Measurements from ENCODE around the gene EXOC6B.

The EXOC6B gene

DNA sequence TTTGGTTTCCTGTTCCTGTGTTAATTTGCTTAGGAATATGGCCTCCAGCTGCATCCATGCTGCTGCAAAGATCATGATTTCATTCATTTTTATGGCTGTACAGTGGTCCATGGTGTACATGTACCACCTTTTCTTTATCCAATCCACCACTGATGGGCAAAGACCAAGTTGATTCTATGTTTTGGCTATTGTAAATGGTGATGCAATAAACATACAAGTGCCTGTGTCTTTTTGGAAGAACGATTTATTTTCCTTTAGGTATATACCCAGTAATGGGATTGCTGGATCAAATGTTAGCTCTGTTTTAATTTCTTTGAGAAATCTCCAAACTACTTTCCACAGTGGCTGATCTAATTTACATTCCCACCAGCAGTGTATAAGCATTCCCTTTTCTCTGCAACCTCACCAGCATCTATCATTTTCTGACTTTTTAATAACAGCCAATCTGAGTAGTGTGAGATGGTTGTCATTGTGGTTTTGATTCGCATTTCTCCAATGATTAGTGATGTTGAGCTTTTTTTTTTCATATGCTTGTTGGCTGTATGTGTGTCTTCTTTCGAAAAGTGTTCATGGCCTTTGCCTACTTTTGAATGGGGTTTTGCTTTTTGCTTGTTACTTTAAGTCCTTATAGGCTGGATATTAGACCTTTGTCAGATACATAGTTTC is 19.4 kb downstream of the EXOC6B start:
- no peak for DNase-seq
- no peaks in the 10 kb centered on the region for H3K27me3 ChIP-seq (ENCODE audit: insufficient read depth, low read length, poor library complexity)
- H2BK120ac ChIP-seq (ENCODE audit: low read depth, low read length): no peak overlapping the region
- no peaks in the 10 kb centered on the region for H3K79me2 ChIP-seq (ENCODE audit: control insufficient read depth, insufficient read depth, low read length)
- peaks cover 3% of the 10 kb centered on the region for H3K79me1 ChIP-seq (ENCODE audit: low read length)
- H4K8ac ChIP-seq (ENCODE audit: low read depth, low read length): no peak overlapping the region
- H3K4ac ChIP-seq (ENCODE audit: low read depth, low read length): no peak overlapping the region
- H3K18ac ChIP-seq (ENCODE audit: low read length): no peak overlapping the region
- H2BK5ac ChIP-seq (ENCODE audit: low read length): no peak overlapping the region
- no peaks in the 10 kb centered on the region for H3K36me3 ChIP-seq (ENCODE audit: control insufficient read depth, insufficient read depth, low read length)
- H2AK5ac ChIP-seq (ENCODE audit: low read length): no peak overlapping the region
- H3K4me2 ChIP-seq (ENCODE audit: low read length): no peak overlapping the region
- no peak overlapping the region for H3K27ac ChIP-seq (ENCODE audit: low read depth, low read length)
- H3K23ac ChIP-seq (ENCODE audit: low read length): no peak overlapping the region
- no peak overlapping the region for H3K4me3 ChIP-seq (ENCODE audit: low read length)
- no peak overlapping the region for H4K5ac ChIP-seq (ENCODE audit: low read length)
- H3K4me1 ChIP-seq (ENCODE audit: control insufficient read depth, low read depth, low read length): no peaks in the 10 kb centered on the region
- H3K9ac ChIP-seq (ENCODE audit: low read length): no peak overlapping the region
- no peak overlapping the region for H3K56ac ChIP-seq (ENCODE audit: low read length)
- WGBS (ENCODE audit: extremely low coverage, insufficient coverage, low lambda C conversion rate): no CpG with 5 or more reads among the region's 3 CpGs
- no peak overlapping the region for H2BK15ac ChIP-seq (replicated peaks; ENCODE audit: low read depth)

DNA sequence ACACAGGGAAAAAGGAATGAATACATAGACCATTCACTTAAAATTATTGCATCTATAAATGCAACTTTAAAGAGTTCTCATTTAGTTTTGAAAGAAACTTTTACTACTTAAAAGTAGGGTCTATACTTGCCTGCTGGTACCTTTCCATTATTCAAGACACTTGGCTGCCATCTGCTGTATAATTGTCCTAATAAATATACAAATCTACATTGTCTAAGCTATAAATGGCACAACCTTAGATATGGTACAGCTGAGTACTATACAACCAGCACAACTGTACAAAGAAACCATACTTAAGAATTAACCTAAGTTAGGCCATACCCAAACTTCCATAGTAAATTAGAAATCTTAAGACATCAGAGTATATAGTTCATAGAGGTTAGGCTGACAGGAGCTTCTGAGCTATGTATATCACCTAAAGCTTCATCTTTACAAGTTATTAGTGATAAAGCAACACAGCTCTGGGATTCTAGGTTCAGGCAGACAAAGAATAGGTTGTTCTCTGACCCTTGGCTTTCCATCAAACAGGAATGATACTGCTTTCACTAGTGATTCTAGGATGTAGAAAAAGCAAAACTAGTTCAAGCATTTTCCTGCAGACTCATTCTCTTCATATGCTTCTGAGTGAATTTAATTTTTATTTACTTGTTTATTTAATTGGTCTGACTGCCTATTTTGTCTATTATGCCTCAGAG is 22.1 kb downstream of the EXOC6B start:
- Histone ChIP-seq H3K9ac (ENCODE audit: low read length) (no peak overlapping the region), H2AK5ac (ENCODE audit: low read length) (no peak overlapping the region), H3K23ac (ENCODE audit: low read length) (no peak overlapping the region), H2BK5ac (ENCODE audit: low read length) (no peak overlapping the region), H3K79me2 (ENCODE audit: control insufficient read depth, insufficient read depth, low read length) (no peaks in the 10 kb centered on the region), H2BK15ac (replicated peaks; ENCODE audit: low read depth) (no peak overlapping the region), H4K5ac (ENCODE audit: low read length) (no peak overlapping the region), H3K18ac (ENCODE audit: low read length) (no peak overlapping the region), H3K79me1 (ENCODE audit: low read length) (peaks cover 3% of the 10 kb centered on the region), H2BK120ac (ENCODE audit: low read depth, low read length) (no peak overlapping the region), H3K4me2 (ENCODE audit: low read length) (no peak overlapping the region), H4K8ac (ENCODE audit: low read depth, low read length) (no peak overlapping the region), H3K4me1 (ENCODE audit: control insufficient read depth, low read depth, low read length) (no peaks in the 10 kb centered on the region), H3K27ac (ENCODE audit: low read depth, low read length) (no peak overlapping the region), H3K4me3 (ENCODE audit: low read length) (no peak overlapping the region), H3K27me3 (ENCODE audit: insufficient read depth, low read length, poor library complexity) (no peaks in the 10 kb centered on the region), H3K36me3 (ENCODE audit: control insufficient read depth, insufficient read depth, low read length) (no peaks in the 10 kb centered on the region), H3K56ac (ENCODE audit: low read length) (no peak overlapping the region), H3K4ac (ENCODE audit: low read depth, low read length) (no peak overlapping the region)
- no peak for DNase-seq

DNA sequence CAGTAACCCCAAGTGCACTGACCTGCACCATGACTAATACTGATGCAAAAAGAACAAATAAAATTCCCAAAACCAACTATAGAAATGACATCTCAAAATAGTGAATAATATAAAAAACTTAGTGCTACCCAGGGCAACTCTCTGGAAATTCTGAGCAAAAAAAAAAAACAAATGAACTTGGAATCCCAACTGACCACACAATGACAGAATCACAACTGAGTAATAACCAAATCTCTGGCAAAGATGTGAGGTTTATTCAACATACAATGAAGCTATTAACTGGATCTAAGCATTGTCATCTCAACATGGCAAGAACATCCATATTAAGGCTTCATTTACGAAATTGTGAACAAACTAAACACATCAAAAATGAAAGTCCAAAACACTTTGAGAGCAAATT is 22.7 kb downstream of the EXOC6B start:
- H3K56ac ChIP-seq (ENCODE audit: low read length): no peak overlapping the region

DNA sequence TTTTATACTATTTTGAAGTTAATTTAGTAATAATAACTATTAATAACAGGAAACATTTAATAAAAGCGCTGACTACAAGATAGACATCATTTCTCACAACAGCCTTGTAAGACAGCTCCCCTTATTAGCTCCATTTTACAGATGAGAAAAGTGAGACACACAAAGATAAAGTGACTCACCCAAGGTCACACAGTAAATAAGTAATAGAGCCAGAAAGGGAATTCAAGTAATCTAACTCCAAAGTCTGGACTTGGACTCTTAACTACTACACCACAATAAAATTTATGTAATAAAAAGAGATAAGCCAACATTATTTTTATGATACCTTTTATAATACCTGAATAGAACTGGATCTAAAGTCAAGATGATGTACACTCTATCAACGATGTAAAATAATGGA is 25.3 kb downstream of the EXOC6B start:
- WGBS (ENCODE audit: extremely low coverage, insufficient coverage, low lambda C conversion rate): no CpG with 5 or more reads among the region's 2 CpGs
- no peak overlapping the region for H3K4ac ChIP-seq (ENCODE audit: low read depth, low read length)
- no peak overlapping the region for H3K4me3 ChIP-seq (ENCODE audit: low read length)

More for the DNA sequence above, 22.7 kb downstream of the EXOC6B start:
- Histone ChIP-seq H3K4me3 (ENCODE audit: low read length) (no peak overlapping the region), H3K27me3 (ENCODE audit: insufficient read depth, low read length, poor library complexity) (no peaks in the 10 kb centered on the region), H3K36me3 (ENCODE audit: control insufficient read depth, insufficient read depth, low read length) (no peaks in the 10 kb centered on the region), H2BK120ac (ENCODE audit: low read depth, low read length) (no peak overlapping the region), H3K18ac (ENCODE audit: low read length) (no peak overlapping the region), H3K9ac (ENCODE audit: low read length) (no peak overlapping the region), H3K4ac (ENCODE audit: low read depth, low read length) (no peak overlapping the region), H3K79me1 (ENCODE audit: low read length) (peaks cover 3% of the 10 kb centered on the region), H3K79me2 (ENCODE audit: control insufficient read depth, insufficient read depth, low read length) (no peaks in the 10 kb centered on the region), H2AK5ac (ENCODE audit: low read length) (no peak overlapping the region), H3K4me1 (ENCODE audit: control insufficient read depth, low read depth, low read length) (no peaks in the 10 kb centered on the region), H3K27ac (ENCODE audit: low read depth, low read length) (no peak overlapping the region), H3K4me2 (ENCODE audit: low read length) (no peak overlapping the region), H3K23ac (ENCODE audit: low read length) (no peak overlapping the region), H2BK15ac (replicated peaks; ENCODE audit: low read depth) (no peak overlapping the region), H4K5ac (ENCODE audit: low read length) (no peak overlapping the region), H2BK5ac (ENCODE audit: low read length) (no peak overlapping the region), H4K8ac (ENCODE audit: low read depth, low read length) (no peak overlapping the region)
- DNase-seq: no peak
- no CpG with 5 or more reads among the region's 1 CpG for WGBS (ENCODE audit: extremely low coverage, insufficient coverage, low lambda C conversion rate)

DNA sequence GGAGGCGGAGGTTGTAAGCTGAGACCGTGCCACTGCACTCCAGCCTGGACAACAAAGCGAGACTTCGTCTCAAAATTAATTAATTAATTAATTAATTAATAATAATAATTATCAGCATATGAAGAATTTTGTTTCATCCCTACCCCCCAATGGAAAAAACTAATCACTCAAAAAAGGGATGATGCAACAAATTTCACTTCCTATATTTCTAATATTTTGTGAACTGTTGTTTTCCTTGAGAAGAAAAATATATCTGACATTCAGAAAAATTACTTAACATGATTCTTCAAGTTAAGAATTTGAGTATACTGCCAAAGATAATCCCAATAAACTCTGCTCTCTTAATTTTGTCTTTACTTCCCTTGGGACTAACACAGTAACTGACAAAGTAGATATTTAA is 28.1 kb downstream of the EXOC6B start:
- Histone ChIP-seq H2BK15ac (replicated peaks; ENCODE audit: low read depth) (no peak overlapping the region), H3K79me2 (ENCODE audit: control insufficient read depth, insufficient read depth, low read length) (no peaks in the 10 kb centered on the region), H3K18ac (ENCODE audit: low read length) (no peak overlapping the region), H3K36me3 (ENCODE audit: control insufficient read depth, insufficient read depth, low read length) (no peaks in the 10 kb centered on the region), H3K4ac (ENCODE audit: low read depth, low read length) (no peak overlapping the region), H2BK5ac (ENCODE audit: low read length) (no peak overlapping the region), H4K8ac (ENCODE audit: low read depth, low read length) (no peak overlapping the region), H2BK120ac (ENCODE audit: low read depth, low read length) (no peak overlapping the region), H3K27ac (ENCODE audit: low read depth, low read length) (no peak overlapping the region), H3K56ac (ENCODE audit: low read length) (no peak overlapping the region), H3K79me1 (ENCODE audit: low read length) (no peaks in the 10 kb centered on the region), H3K4me2 (ENCODE audit: low read length) (no peak overlapping the region), H2AK5ac (ENCODE audit: low read length) (no peak overlapping the region), H3K4me1 (ENCODE audit: control insufficient read depth, low read depth, low read length) (no peaks in the 10 kb centered on the region), H3K9ac (ENCODE audit: low read length) (no peak overlapping the region), H3K23ac (ENCODE audit: low read length) (no peak overlapping the region), H3K27me3 (ENCODE audit: insufficient read depth, low read length, poor library complexity) (no peaks in the 10 kb centered on the region), H3K4me3 (ENCODE audit: low read length) (no peak overlapping the region), H4K5ac (ENCODE audit: low read length) (no peak overlapping the region)
- WGBS (ENCODE audit: extremely low coverage, insufficient coverage, low lambda C conversion rate): no CpG with 5 or more reads among the region's 4 CpGs
- DNase-seq: no peak

More for the DNA sequence above, 25.3 kb downstream of the EXOC6B start:
- Histone ChIP-seq H3K79me2 (ENCODE audit: control insufficient read depth, insufficient read depth, low read length) (no peaks in the 10 kb centered on the region), H3K27ac (ENCODE audit: low read depth, low read length) (no peak overlapping the region), H2BK15ac (replicated peaks; ENCODE audit: low read depth) (no peak overlapping the region), H4K5ac (ENCODE audit: low read length) (no peak overlapping the region), H3K4me1 (ENCODE audit: control insufficient read depth, low read depth, low read length) (no peaks in the 10 kb centered on the region), H3K27me3 (ENCODE audit: insufficient read depth, low read length, poor library complexity) (no peaks in the 10 kb centered on the region), H3K36me3 (ENCODE audit: control insufficient read depth, insufficient read depth, low read length) (no peaks in the 10 kb centered on the region), H3K9ac (ENCODE audit: low read length) (no peak overlapping the region), H3K79me1 (ENCODE audit: low read length) (no peaks in the 10 kb centered on the region), H3K18ac (ENCODE audit: low read length) (no peak overlapping the region), H2BK120ac (ENCODE audit: low read depth, low read length) (no peak overlapping the region), H4K8ac (ENCODE audit: low read depth, low read length) (no peak overlapping the region), H3K4me2 (ENCODE audit: low read length) (no peak overlapping the region), H3K56ac (ENCODE audit: low read length) (no peak overlapping the region), H2BK5ac (ENCODE audit: low read length) (no peak overlapping the region), H3K23ac (ENCODE audit: low read length) (no peak overlapping the region), H2AK5ac (ENCODE audit: low read length) (no peak overlapping the region)
- no peak for DNase-seq

DNA sequence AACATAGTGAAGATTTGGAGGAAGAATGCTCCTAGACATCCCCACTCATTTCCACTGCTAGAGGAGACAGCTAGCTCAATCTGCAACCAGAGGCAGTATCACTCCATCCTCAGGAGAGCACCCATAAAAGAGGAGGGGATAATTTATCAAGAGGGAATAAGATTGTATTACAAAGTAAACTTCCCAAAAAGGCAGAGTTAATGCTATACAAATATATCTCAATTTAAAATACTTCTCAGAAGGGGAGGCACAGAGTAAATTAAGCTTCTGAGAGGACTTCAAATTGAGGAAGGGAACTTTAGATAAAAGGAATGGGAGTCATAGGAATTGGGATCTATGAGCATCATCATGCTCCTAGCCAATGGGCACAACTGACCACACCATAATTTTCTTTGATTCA is 29.1 kb downstream of the EXOC6B start:
- no peak overlapping the region for H4K8ac ChIP-seq (ENCODE audit: low read depth, low read length)
- no peaks in the 10 kb centered on the region for H3K4me1 ChIP-seq (ENCODE audit: control insufficient read depth, low read depth, low read length)
- H3K79me2 ChIP-seq (ENCODE audit: control insufficient read depth, insufficient read depth, low read length): no peaks in the 10 kb centered on the region
- H2BK120ac ChIP-seq (ENCODE audit: low read depth, low read length): no peak overlapping the region
- no peak overlapping the region for H3K18ac ChIP-seq (ENCODE audit: low read length)
- no peaks in the 10 kb centered on the region for H3K27me3 ChIP-seq (ENCODE audit: insufficient read depth, low read length, poor library complexity)
- H2AK5ac ChIP-seq (ENCODE audit: low read length): no peak overlapping the region
- no peak overlapping the region for H3K9ac ChIP-seq (ENCODE audit: low read length)
- no peak overlapping the region for H3K56ac ChIP-seq (ENCODE audit: low read length)
- H2BK5ac ChIP-seq (ENCODE audit: low read length): no peak overlapping the region
- H3K27ac ChIP-seq (ENCODE audit: low read depth, low read length): no peak overlapping the region
- H3K79me1 ChIP-seq (ENCODE audit: low read length): no peaks in the 10 kb centered on the region
- no peak overlapping the region for H2BK15ac ChIP-seq (replicated peaks; ENCODE audit: low read depth)
- H3K4ac ChIP-seq (ENCODE audit: low read depth, low read length): no peak overlapping the region
- no peak for DNase-seq
- H3K23ac ChIP-seq (ENCODE audit: low read length): no peak overlapping the region
- H3K36me3 ChIP-seq (ENCODE audit: control insufficient read depth, insufficient read depth, low read length): no peaks in the 10 kb centered on the region
- no peak overlapping the region for H3K4me3 ChIP-seq (ENCODE audit: low read length)
- no peak overlapping the region for H3K4me2 ChIP-seq (ENCODE audit: low read length)
- no peak overlapping the region for H4K5ac ChIP-seq (ENCODE audit: low read length)
